HUDEP-2 (cell line): Measurements from ENCODE around the gene UXS1.
"Not testable (repeated sequence)": the region's sequence is repeated elsewhere in the genome, so short reads cannot be mapped to it uniquely, and the experiment has no call there.

Source experiments
- DNase-seq, 76 experiments: peaks; one replicate each; lab custom pipeline; 2025; ENCODE audit not compliant: unreplicated experiment in 76 of 76; lab: John Stamatoyannopoulos, UW

The UXS1 gene

GRCh38 chr2:106137731-106138521 is 56.2 kb downstream of the UXS1 start:
- DNase-seq = no peak

DNA sequence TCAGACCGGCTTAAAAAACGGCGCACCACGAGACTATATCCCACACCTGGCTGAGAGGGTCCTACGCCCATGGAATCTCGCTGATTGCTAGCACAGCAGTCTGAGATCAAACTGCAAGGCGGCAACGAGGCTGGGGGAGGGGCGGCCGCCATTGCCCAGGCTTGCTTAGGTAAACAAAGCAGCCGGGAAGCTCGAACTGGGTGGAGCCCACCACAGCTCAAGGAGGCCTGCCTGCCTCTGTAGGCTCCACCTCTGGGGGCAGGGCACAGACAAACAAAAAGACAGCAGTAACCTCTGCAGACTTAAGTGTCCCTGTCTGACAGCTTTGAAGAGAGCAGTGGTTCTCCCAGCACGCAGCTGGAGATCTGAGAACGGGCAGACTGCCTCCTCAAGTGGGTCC is 62.9 kb downstream of the UXS1 start:
- not testable (repeated sequence) for DNase-seq

- no peak for DNase-seq
Observed at GRCh38 chr2:106130251-106130998, 63.7 kb downstream of the UXS1 start.

GRCh38 chr2:106129592-106129991 is 64.5 kb downstream of the UXS1 start:
- no peak for DNase-seq

DNA sequence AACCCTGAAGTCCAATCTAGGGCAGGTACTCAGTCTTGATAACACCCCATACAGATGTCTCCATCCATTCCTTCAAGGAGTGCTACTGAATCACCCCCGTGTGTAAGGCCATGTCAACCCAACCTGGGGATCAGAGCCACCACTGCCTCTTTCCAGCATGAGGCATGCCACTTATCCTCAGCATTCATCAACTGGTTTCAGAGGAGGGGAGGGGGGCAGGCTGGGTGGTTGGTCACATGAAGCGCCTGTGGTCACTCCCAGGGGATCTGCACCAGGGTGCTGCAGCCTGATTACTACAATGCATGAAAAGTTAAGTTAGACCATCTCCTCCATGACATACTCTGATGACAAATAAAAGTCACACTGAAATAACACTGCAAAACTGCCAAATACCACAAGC is 65.0 kb downstream of the UXS1 start:
- no peak for DNase-seq

- DNase-seq = no peak
Observed at GRCh38 chr2:106127776-106128268, 66.3 kb downstream of the UXS1 start.

DNA sequence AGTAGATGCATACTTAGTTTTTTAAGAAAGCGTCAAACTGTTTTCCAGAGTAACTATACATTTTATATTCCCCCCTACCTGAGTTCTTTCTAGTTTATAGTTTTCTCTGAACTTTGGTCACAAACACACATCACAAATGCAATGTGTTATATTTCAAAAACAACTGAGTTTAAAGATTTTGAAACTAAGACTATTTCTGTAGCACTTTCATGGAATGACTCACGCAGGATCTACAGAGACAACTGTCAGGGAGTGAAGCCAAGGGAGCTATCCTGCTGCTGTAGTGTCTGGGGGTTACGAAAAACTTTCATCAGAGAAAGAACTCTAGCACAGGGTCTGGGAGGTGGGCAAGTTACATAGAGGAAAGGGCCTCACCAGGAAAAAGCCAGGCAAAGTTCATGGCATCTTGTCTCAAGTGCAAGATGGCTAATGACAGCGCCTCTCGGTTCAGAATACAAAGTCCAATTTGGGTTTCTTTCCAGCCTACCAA is 66.8 kb downstream of the UXS1 start:
- no peak for DNase-seq

DNA sequence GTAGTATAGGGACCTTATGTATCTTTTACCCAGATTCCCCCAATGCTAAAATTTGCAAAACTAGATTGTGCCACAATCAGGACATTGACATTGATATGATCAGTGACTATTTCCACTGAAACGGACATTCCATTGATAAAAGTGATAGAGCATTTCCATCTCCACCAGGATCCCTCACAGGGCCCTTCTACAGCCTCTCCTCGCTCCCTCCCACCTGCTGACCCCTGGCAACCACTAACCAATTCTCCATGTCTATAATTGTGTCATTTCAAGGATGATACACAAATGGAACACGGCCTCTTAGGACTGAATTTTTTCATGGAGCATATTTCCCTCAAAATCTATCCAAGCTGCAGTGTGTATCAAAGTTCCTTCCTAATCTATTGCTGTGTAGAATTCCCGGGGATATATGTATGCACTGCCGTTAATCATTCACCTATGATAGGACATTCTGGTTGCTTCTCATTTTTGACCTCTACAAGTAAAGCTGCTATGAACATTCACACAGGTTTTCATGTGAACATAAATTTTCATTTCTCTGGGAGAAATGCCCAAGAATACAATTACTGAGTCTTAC is 67.3 kb downstream of the UXS1 start:
- no peak for DNase-seq

GRCh38 chr2:106126295-106126694 is 67.8 kb downstream of the UXS1 start:
- no peak for DNase-seq

DNA sequence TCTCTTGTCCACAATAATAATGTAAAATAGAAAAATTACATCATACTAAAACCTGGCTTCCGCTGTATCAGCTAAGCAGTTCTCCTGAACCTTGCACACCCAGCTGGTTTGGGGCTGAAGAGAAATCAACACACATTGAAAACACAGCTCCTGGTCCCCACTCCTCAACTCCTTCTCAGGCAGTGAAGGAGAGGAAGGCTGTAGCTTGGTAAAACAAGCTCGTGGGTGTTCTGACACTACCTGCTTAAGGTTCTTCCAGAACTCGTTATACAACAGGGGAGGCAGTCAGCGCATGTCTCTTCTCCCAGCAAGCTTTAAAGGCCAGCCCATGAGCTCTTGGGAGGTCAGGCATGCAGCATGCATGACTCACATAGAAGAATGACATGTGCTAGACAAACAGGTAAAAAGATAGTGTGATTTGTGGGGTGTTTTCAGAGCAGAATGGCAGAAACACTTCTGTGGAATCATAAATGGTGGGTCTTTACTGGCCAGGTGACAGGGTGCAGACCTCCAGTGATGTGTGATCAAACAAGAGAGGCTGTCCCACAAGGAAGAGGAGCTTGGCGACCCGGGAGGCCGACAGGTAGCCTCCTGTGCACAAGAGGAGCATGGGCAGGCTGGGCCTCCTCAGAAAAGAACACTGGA is 69.1 kb downstream of the UXS1 start:
- DNase-seq = no peak

DNA sequence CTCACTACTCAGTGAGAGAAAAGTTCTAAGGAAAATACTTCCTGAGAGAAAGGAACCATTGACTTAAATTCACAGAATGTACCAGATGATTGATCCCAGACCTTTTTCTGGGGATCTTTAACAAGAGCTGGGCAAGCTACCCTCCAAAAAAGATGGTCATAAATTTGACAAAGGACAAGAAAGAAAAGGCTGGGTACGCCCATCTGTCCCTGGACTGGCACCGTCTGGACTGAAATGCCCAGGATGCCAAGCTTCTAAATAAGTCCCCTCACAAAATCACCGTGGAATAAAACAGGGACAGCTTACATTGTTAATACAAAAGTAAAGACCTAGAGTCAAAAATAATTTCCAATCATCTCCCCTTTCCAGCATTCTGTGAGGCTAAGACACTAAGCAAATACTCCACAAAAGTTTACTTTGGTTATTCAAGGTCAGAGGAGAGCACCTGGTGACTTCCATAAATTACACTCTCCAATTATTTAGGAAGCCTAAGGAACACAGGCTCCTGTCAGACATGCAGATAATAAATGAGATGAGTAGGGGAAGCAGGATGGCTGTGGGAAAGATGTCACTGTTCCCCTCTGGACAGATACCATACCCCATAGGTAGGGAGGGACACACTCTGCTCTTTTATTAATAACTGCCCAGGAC is 69.9 kb downstream of the UXS1 start:
- DNase-seq = no peak

DNA sequence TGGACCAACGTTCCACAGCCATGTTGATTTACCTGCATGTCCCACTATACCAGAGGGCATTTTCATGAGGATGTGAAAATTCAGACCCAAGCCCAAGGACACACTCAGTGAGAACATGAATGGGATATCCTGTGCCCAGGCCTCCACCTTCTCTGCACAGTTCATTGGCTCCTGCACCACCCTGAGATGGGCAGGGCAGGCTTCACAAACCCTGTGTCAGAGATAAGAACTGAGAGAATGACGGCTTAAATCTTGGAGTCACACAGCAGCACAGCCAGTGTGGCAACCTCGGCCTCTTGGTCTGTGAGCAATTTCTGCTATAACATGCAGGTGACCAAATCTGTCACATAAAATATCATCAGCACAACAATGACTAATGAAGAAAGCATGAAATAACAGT is 71.9 kb downstream of the UXS1 start:
- no peak for DNase-seq

DNA sequence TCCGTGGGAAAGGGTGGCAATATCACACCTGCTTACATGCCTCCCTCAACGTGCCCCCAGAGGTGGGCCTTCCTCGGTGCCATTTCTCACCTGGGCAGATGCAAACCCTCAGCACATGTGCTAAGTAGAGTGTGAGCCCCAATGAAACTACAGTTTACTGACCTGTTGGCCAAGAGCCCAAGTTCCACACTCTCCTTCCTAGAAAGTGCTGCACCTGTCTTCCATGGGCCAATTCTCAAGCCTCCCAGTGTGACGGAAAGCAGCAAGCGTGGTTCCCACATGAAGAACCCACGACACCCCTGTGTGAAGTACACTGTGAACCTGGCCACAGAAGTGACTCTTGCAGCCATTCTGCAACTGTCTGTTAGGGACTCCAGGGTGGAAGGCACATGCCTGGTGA is 73.7 kb downstream of the UXS1 start:
- no peak for DNase-seq

DNA sequence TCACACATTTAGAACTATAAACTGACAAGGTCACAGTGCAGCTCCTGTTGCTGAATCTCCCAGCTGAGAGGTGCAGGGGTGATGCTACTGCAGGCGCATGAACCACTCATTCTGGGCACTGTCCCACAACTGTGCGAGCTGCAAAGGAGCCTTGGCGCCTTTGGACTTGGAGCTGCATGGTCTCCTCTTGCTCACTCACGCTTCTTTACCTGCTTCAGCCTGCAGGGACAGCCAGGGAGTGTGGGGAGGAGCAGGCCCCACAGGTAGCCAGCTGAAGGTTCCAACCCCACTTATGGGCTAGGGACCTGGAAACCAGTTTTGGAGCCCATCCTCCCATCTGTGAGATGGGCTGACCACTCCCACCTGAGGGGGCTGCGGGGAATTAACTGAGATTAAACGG is 75.0 kb downstream of the UXS1 start:
- no peak for DNase-seq

- DNase-seq = no peak
Observed at GRCh38 chr2:106117882-106118684, 76.0 kb downstream of the UXS1 start.

- DNase-seq = no peak
Observed at GRCh38 chr2:106117347-106117746, 76.8 kb downstream of the UXS1 start.

- peak in 2 of 76 experiments; percentile 6 to 9 for DNase-seq
Observed at GRCh38 chr2:106116248-106116647, 77.9 kb downstream of the UXS1 start.

- no peak for DNase-seq
Observed at GRCh38 chr2:106115665-106116064, 78.4 kb downstream of the UXS1 start.

GRCh38 chr2:106115250-106115649 is 78.9 kb downstream of the UXS1 start:
- DNase-seq = peak in 32 of 76 experiments; percentile 2 to 73 (median 24)

GRCh38 chr2:106114166-106114565 is 79.9 kb downstream of the UXS1 start:
- DNase-seq = no peak
